DLD1 (cell line): ENCODE measurements around the gene MXD4.

ENCODE experiments used
- in situ Hi-C: cut with HindIII; loops from 2 replicates; pipeline ENCODE4 v1.10.0; 2017; ENCODE audit warnings: low sequenced_read_pairs

MXD4 gene, protein sequence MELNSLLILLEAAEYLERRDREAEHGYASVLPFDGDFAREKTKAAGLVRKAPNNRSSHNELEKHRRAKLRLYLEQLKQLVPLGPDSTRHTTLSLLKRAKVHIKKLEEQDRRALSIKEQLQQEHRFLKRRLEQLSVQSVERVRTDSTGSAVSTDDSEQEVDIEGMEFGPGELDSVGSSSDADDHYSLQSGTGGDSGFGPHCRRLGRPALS

DNA sequence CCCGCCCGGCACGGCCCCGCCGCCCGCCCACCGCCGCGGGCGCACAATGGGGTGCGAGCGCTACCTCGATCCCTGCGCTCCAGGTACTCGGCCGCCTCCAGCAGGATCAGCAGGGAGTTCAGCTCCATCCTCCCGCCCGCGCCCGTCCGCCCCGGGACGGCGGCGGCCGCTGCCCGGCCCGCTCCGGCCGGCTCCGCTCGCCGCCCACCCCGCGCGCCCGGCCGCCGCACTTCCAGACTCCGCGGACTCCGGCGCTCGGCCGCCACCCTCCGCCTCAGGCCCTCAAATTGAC lies at the start of gene MXD4:
Gene MXD4, minus strand, starts transcription at position 257 of the 292 bp plus-strand sequence. Its CDS starts 129 bp downstream, at position 128.
- in situ Hi-C loops, result no loop called here

DNA sequence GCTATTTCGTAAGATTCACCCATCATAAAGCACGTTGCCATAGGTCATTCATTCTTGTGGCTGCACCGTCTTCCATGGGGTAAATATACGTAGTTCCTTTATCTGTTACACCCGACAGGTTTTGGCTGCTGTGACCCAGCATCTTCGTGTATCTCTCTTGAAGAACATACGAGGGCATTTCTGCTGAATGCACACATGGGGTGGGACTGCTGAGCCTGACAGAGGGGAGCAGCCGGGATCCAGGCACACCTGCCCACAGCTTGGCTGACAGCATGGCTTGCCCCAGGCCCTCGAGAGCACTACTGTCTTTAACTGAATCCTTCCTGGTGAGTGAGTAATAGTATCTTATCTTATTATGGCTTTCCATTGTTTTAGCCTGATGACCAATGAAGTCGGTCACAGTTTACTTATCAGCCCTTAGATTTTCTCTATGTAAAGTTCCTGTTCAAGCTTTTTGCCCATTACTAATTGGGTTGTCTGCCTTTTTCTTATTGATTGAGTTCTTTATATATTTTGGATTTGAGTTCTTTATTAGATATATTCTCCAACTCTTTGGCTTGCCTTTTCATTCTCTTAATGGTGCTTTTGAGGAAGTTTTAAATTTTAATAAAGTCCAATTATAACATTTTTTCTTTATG lies 45.0 kb upstream of the MXD4 start:
- in situ Hi-C loops, result loop anchor here (10.0 kb wide), 1 partner anchor 62 kb away; the partner anchor contains the start of genes HAUS3 and POLN

DNA sequence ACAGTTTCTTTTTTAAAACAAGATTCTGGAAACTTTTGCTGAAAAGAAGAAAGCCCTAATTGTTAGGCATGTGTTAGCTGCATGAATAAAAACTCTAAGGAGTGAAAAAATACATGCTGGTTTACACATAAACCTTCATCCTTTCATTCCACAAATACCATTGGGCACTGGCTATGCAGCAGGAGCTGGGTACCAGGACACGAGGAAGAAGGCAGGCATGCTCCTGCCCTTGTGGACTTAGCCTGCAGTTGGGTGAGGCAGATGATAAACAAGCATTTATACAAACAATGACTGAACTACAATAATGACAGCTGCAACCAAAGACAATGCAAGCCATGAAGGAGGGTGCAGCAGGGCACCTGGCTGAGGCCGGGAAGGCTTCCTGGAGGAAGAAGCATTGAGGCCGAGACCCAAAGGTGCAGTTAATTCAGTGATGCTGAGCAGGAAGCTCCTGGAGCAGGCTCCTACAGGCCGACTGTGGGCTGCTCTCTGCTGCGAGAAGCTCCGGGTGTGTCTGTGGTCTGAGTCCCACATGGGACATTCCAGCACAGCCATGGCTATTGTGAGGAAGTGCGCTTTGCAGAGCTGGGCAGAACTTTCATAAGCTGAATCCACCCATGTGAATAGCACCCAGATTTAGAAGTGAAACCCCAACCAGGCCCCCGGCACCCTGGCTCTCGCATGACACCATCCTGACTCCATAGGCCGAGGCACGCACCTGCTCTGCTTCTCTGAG lies 44.0 kb upstream of the MXD4 start:
- in situ Hi-C loops, result loop anchor here (10.0 kb wide), 1 partner anchor 61 kb away; the partner anchor contains the start of genes HAUS3 and POLN

- in situ Hi-C loops, result loop anchor here (10.0 kb wide), 1 partner anchor 60 kb away; the partner anchor contains the start of genes HAUS3 and POLN
Measured at GRCh38 chr4:2304877-2305561, 43.1 kb upstream of the MXD4 start.

DNA sequence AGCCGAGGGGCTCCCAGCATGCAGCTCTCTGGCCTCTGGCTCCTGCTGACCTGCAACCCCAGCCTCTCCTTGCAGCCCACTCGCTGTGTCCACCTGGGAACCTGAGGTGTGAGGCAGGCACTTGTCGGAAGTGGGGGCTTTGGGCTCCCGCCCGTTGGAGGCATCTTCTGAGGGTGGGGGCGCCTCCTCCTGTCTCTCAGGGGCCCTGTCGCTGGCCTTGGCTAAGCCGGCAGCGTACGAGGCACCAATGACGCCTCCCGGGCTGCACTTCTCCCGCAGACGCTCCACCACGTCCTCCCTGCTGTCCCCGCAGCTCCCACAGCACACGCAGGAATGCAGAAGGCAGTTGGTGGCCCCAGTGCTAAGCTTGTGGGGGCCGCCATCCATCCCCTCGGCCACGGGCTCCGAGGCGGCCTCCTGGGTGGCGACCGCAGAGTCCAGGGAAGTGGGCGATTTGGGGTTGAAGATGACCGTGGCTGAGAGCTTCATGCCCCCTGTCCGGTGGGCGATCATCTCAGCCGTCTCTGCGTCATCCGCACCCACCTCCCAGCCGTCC lies 42.5 kb upstream of the MXD4 start:
- in situ Hi-C loops, result loop anchor here (10.0 kb wide), 1 partner anchor 60 kb away; the partner anchor contains the start of genes HAUS3 and POLN

DNA sequence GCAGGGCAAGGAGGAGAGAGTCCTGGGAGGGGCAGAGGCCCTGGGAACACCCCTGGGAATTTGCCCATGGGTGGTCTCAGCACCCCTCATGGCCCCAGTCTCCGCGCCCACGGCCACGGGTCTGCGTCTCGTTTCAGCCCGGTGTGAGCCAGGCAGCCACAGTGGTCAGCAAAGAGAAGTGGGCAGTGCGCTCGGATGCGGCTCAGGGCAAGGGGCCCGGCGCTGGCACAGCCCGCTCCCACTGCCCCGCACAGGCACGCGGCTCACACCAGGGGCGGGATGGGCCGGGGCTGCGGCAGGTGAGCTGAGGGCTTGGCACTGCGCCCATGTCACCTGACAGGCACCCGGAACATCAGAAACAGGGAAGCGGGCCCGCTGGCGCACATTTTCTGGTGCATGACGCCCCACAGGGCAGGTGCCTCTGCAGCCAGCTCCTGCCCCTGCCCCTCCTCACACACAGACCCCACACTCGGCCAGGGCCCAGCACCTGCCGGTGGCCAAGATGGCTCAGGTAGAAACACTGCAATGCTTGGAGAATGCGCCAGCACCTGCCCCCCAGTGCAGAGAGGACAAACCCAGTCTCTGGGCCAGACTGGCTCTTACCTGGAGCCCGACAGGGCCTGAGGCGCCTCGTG lies 41.9 kb upstream of the MXD4 start:
- in situ Hi-C loops, result loop anchor here (10.0 kb wide), 1 partner anchor 59 kb away; the partner anchor contains the start of genes HAUS3 and POLN

DNA sequence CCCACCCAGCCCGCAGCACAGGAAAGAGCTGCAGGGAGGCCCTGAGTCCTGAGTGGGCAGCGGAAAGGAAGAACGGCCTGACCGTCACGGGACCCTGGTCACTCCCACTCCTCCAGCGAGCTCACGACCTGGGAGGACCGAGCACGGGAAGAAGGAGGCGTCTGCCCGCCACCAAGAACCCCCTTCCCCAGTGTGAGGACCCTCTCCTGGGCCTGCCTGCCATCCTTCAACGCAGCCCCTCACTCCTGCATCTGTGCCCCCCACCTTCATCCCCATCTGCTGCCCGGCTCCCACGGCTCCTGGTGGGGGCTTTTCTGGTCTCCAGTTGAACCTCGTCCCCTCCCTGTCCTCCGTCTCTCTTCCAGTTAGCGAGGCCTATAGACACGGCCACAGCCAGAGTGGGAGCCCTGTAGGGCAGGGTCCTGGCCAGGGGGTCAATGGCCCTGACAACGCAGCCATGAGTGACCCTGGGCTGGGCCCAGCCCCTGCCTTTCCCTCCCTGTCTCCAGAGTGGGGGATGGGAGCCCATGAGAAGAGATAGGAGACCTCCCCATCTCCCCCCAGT lies 41.3 kb upstream of the MXD4 start:
- in situ Hi-C loops, result loop anchor here (10.0 kb wide), 1 partner anchor 58 kb away; the partner anchor contains the start of genes HAUS3 and POLN

- in situ Hi-C loops, result loop anchor here (10.0 kb wide), 1 partner anchor 58 kb away; the partner anchor contains the start of genes HAUS3 and POLN
Measured at GRCh38 chr4:2302387-2303119, 40.6 kb upstream of the MXD4 start.

DNA sequence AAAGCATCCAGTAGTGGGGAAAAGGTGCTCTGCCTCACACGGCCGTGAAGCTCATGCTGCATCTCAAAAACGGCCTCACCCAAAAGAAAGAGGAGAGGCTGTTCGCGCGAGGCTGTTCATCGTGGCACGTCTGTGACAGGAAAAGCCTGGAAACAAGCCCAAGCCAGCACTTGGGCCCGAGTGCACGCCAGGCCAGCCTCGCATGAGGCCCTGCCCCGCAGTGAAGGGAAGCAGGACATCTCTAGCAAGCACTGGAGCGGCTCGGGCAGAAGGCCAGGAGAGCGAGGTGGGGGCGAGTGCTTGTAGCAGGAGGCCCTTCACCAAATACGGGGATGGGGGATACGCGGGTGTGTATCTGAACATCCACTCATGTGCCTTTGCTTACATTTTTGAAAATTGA lies 39.9 kb upstream of the MXD4 start:
- in situ Hi-C loops, result loop anchor here (10.0 kb wide), 1 partner anchor 57 kb away; the partner anchor contains the start of genes HAUS3 and POLN

DNA sequence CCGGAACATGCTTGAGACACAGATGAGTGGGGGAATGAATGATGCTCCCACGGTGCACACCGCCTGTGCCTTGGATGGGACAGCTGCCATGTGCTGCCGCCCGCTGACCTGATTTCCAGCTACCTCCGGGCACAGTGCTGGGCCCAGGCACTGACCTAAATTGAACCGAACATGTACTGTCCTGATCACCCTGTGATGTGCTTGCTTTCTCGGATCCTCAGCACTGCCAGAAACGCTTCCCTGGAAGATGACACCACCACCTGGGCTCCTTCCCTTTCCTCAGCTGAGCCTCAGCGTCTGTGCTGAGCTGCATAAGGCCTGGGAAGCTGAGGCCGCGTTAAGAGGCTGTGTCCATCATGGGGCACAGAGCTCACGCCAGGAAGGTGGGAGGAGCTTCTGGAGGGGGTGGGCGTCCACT lies 39.3 kb upstream of the MXD4 start:
- in situ Hi-C loops, result loop anchor here (10.0 kb wide), 1 partner anchor 56 kb away; the partner anchor contains the start of genes HAUS3 and POLN

GRCh38 chr4:2300431-2301224 lies 38.7 kb upstream of the MXD4 start:
- in situ Hi-C loops, result loop anchor here (10.0 kb wide), 1 partner anchor 56 kb away; the partner anchor contains the start of genes HAUS3 and POLN

DNA sequence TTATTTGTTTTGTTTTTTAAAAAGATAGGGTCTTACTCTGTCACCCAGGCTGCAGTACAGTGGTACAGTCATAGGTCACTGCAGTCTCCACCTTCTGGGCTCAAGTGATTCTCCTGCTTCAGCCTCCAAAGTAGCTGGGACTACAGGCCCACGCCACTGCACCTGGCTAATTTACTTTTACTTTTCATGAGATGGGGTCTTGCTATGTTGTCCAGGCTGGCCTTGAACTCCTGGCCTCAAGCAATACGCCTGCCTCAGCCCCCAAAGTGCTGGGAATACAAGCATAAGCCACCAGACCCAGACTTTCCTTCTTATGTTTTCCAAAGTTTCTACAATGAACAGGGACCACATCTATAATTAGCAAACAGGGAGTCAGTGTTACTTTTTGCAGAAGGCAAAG lies 37.9 kb upstream of the MXD4 start:
- in situ Hi-C loops, result loop anchor here (10.0 kb wide), 1 partner anchor 55 kb away; the partner anchor contains the start of genes HAUS3 and POLN

DNA sequence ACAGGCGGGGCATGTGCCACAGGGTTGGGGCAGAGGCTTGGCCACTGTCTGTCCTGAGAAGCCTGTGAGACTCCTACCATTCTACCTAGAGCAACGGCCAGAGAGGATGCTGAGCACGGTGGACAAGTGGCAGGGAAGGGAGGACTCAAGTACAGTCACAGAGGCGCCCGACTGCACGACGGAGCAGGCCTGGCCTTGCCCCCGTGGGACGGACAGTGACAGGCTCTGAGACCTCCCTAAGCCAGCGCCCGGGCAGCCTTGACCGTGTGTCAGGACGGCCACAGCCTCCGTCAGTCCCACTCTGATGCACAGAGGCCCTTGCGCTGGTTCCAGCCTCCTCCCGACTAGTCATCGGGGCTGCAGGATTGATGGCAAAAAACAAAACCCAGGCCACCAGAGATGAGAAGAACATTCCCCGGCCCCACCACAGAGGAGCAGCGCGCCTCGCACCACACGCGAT lies 36.7 kb upstream of the MXD4 start:
- in situ Hi-C loops, result no loop called here

GRCh38 chr4:2297606-2298531 lies 36.0 kb upstream of the MXD4 start:
- in situ Hi-C loops, result no loop called here

- in situ Hi-C loops, result no loop called here
Measured at GRCh38 chr4:2296631-2297601, 35.0 kb upstream of the MXD4 start.
